Naive thymus-derived CD4-positive, alpha-beta T cell (primary cell): ENCODE results near the gene UNC13B. TPM values are rescaled to one million over a fixed set of nuclear protein-coding genes. Genes with fewer than 3 reads are reported as not detected.

Experiments
- ATAC-seq: fragments of 150-1000 bp; cut with Tn5 transposase; 2 replicates; pipeline ENCODE4 v1.10.0; 2021; ENCODE audit warnings: mild to moderate bottlenecking, moderate library complexity
- CTCF ChIA-PET: fragments of 350-600 bp; sonication (Branson Sonifier 250); formaldehyde crosslinking; loops from one replicate; lab custom pipeline; 2021; ENCODE audit warnings: antibody characterized with exemption; lab: Charles Lee
- POLR2A ChIA-PET: fragments of 350-600 bp; sonication (Branson Sonifier 250); formaldehyde crosslinking; loops from one replicate; lab custom pipeline; 2021; ENCODE audit warnings: antibody characterized with exemption, inconsistent platforms; lab: Charles Lee
- DNase-seq, 9 donors: peaks; one replicate each; pipeline versions ENCODE4 v3.0.0 to v3.0.0-alpha.2; 2020 to 2022; ENCODE audit warnings: mixed read lengths in 1 of 9
- H3K27ac ChIP-seq: one replicate; pipeline ENCODE4 v1.7.0; 2013; ENCODE audit warnings: mild to moderate bottlenecking, low read depth, low read length, moderate library complexity
- H3K27me3 ChIP-seq, 2 donors: one replicate each; pipeline ENCODE4 v1.7.0; 2013; ENCODE audit warnings: low read length in 2 of 2, mild to moderate bottlenecking in 2 of 2, moderate library complexity in 2 of 2; ENCODE audit not compliant: control insufficient read depth in 2 of 2, insufficient read depth in 2 of 2
- H3K36me3 ChIP-seq, 3 experiments: 1 replicate in 2 of 3; 2 replicates in 1 of 3; pipeline ENCODE4 v1.7.0; 2013; ENCODE audit warnings: low read length in 3 of 3, mild to moderate bottlenecking in 3 of 3, moderate library complexity in 1 of 3; ENCODE audit not compliant: insufficient read depth in 3 of 3, control insufficient read depth in 2 of 3
- H3K4me1 ChIP-seq, 2 donors: one replicate each; pipeline ENCODE4 v1.7.0; 2013; ENCODE audit warnings: low read length in 2 of 2, mild to moderate bottlenecking in 2 of 2, moderate library complexity in 1 of 2; ENCODE audit not compliant: control insufficient read depth in 2 of 2, insufficient read depth in 2 of 2
- H3K4me3 ChIP-seq: 2 replicates; pipeline ENCODE4 v1.7.0; 2013; ENCODE audit warnings: mild to moderate bottlenecking, low read length
- H3K9me3 ChIP-seq, 3 experiments: 1 replicate in 2 of 3; 2 replicates in 1 of 3; pipeline ENCODE4 v1.7.0; 2013; ENCODE audit warnings: low read length in 3 of 3; ENCODE audit not compliant: control insufficient read depth in 2 of 3
- H3K27ac Mint-ChIP-seq, 9 donors: one replicate each; pipeline ENCODE4 v1.8.0; 2020 to 2022; ENCODE audit warnings: mixed read lengths in 9 of 9, mild to moderate bottlenecking in 8 of 9, moderate library complexity in 5 of 9, inconsistent platforms in 2 of 9
- H3K27me3 Mint-ChIP-seq, 5 donors: one replicate each; pipeline ENCODE4 v1.8.0; 2021 to 2022; ENCODE audit warnings: mixed read lengths in 5 of 5, mild to moderate bottlenecking in 1 of 5
- H3K36me3 Mint-ChIP-seq, 5 donors: one replicate each; pipeline ENCODE4 v1.8.0; 2020 to 2022; ENCODE audit warnings: mixed read lengths in 5 of 5, mild to moderate bottlenecking in 3 of 5, inconsistent platforms in 1 of 5
- H3K4me1 Mint-ChIP-seq, 7 donors: one replicate each; pipeline ENCODE4 v1.8.0; 2020 to 2022; ENCODE audit warnings: mixed read lengths in 7 of 7, mild to moderate bottlenecking in 3 of 7, inconsistent platforms in 1 of 7
- H3K4me3 Mint-ChIP-seq, 10 donors: one replicate each; pipeline ENCODE4 v1.8.0; 2020 to 2022; ENCODE audit warnings: mild to moderate bottlenecking in 10 of 10, mixed read lengths in 10 of 10, moderate library complexity in 6 of 10, inconsistent platforms in 2 of 10
- H3K9me3 Mint-ChIP-seq, 11 donors: one replicate each; pipeline ENCODE4 v1.8.0; 2020 to 2022; ENCODE audit warnings: mixed read lengths in 11 of 11, mild to moderate bottlenecking in 4 of 11, inconsistent platforms in 1 of 11, moderate library complexity in 1 of 11
- intact Hi-C, 2 donors: fragments of 100-400 bp; cut with micrococcal nuclease; formaldehyde crosslinking; loops; one replicate each; pipeline ENCODE4 v1.15.1; 2023
- polyA plus RNA-seq, 2 donors: library from polyadenylated mRNA; unstranded; fragments of 300-500 nt; fragmentation: Illumina TruSeq; gene quantifications; one replicate each; pipeline ENCODE4 v1.2.3, GENCODE V29; 2021
- total RNA-seq, 6 experiments: library from RNA in 5 of 6; stranded (reverse) in 5 of 6; gene quantifications; 1 replicate in 5 of 6; 2 replicates in 1 of 6; pipeline ENCODE4 v1.2.3 and lab custom pipeline; 2021 to 2026

UNC13B gene
- total and polyA plus RNA-seq, 7 experiments from 2014 or later, result 0.21 to 1.6 (median 0.85) TPM

- no peak for DNase-seq
- intact Hi-C loops, result no loop called here
- Histone ChIP-seq H3K27ac (no peak overlapping the region), H3K4me3 (no peak overlapping the region), H3K4me1 (no peaks in the 10 kb centered on the region), H3K36me3 (no peaks in the 10 kb centered on the region), H3K27me3 (no peaks in the 10 kb centered on the region), H3K9me3 (no peaks in the 10 kb centered on the region)
- Mint-ChIP-seq H3K9me3 (peaks cover 0 to 3% (median 0%) of the 10 kb centered on the region in 11 donors), H3K27ac (no peak overlapping the region), H3K27me3 (peaks cover 0 to 10% (median 2%) of the 10 kb centered on the region in 5 donors), H3K4me3 (no peak overlapping the region), H3K36me3 (no peaks in the 10 kb centered on the region), H3K4me1 (no peaks in the 10 kb centered on the region)
- ChIA-PET CTCF (no interaction called here), POLR2A (no interaction called here)
- no peak for ATAC-seq
Observed at GRCh38 chr9:35333551-35333950, 171.7 kb downstream of the UNC13B start.

DNA sequence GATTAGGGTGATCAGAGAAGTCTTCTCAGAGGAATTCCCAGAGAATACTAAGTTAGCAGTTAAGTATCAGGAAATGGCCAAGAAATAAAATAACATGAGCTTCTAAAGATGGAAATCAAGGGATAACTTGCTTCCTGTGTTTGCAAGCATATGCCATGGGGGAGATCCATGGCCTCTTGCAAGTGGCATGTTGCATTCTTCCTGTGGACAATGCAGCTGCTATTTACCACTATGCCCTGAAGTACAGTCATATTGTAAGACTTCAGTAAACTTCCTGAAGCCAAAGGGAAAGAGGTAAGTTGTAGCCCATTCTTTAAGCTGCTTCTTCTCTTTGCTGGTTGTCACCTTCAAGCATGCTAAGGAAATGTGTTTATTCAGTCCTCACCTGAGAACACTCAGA lies 173.4 kb downstream of the UNC13B start:
- no peak overlapping the region for H3K4me3 ChIP-seq
- CTCF ChIA-PET, result no interaction called here
- no peaks in the 10 kb centered on the region for H3K27me3 ChIP-seq
- no peak overlapping the region for H3K27ac ChIP-seq
- Mint-ChIP-seq H3K27ac (no peak overlapping the region), H3K4me3 (no peak overlapping the region), H3K27me3 (peaks cover 0 to 5% (median 2%) of the 10 kb centered on the region in 5 donors), H3K36me3 (no peaks in the 10 kb centered on the region), H3K4me1 (no peaks in the 10 kb centered on the region), H3K9me3 (no peaks in the 10 kb centered on the region)
- ATAC-seq (no peak), DNase-seq (no peak)
- POLR2A ChIA-PET, result no interaction called here
- no peaks in the 10 kb centered on the region for H3K36me3 ChIP-seq
- intact Hi-C loops, result no loop called here
- no peaks in the 10 kb centered on the region for H3K9me3 ChIP-seq
- H3K4me1 ChIP-seq, result no peaks in the 10 kb centered on the region

DNA sequence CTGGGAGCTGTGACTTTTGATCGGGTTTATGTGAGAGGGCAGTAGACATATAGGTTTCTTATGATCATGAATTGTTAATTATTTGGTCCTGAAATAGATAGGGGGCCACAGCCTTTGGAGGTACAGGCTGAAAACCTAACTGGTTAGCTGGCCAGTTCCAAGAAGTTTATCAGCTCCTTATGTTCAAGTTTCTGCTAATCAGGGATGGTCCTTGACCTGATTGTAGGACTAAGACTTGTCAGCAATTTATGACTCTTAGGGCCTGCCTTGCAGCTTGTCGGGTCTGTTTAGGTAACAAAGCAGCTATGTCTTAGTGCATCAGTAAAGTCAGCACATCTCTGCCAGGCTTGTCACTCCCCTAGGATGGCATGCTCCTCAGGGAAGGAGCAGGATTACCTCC lies 176.3 kb downstream of the UNC13B start:
- Histone ChIP-seq H3K4me1 (no peaks in the 10 kb centered on the region), H3K27me3 (no peaks in the 10 kb centered on the region), H3K4me3 (no peak overlapping the region), H3K36me3 (no peaks in the 10 kb centered on the region), H3K27ac (no peak overlapping the region), H3K9me3 (no peaks in the 10 kb centered on the region)
- peaks cover 0 to 3% (median 0%) of the 10 kb centered on the region in 7 donors for H3K4me1 Mint-ChIP-seq
- H3K27ac Mint-ChIP-seq, result no peak overlapping the region
- H3K4me3 Mint-ChIP-seq, result no peak overlapping the region
- ChIA-PET POLR2A (no interaction called here), CTCF (no interaction called here)
- peaks cover 0 to 1% (median 0%) of the 10 kb centered on the region in 11 donors for H3K9me3 Mint-ChIP-seq
- intact Hi-C loops, result no loop called here
- ATAC-seq (no peak), DNase-seq (no peak)
- H3K27me3 Mint-ChIP-seq, result peaks cover 5 to 12% (median 5%) of the 10 kb centered on the region in 5 donors
- no peaks in the 10 kb centered on the region for H3K36me3 Mint-ChIP-seq

DNA sequence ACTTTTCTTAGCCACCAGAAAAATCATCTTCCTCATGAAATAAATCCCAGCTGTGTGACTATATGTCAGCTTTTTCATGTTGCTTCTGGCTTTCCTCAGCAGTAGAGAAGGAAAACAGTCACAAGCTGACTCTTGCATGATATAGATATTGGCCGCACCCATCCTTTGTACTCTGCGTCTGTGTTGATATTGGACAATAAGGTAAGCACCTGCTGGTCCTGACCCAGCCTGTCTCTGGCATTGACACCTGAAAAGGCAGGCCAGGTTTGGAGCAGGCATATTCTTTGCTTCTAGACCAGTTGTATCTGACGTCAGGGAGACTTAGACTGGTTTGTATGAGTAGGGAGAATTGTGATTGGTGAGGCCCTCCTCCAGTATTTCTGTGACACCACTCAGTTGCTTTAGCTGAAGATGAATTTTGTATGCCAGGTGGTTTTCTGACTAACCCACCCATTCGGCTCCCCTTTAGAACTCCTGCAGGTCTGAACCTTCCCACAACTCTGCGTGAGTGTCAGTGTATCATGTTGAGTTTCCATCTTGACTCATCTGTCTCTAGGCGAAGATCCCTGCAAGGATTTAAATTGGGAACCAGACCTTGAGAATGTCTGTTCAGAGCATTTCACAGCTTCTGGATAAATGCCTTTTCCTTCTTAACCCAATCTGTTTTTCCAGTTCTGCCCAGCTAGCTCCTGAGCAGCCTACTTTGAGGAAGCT lies 176.9 kb downstream of the UNC13B start:
- Mint-ChIP-seq H3K27me3 (peaks cover 5 to 16% (median 7%) of the 10 kb centered on the region in 5 donors), H3K4me3 (no peak overlapping the region), H3K36me3 (no peaks in the 10 kb centered on the region), H3K27ac (no peak overlapping the region), H3K4me1 (peaks cover 0 to 3% (median 0%) of the 10 kb centered on the region in 7 donors), H3K9me3 (peaks cover 0 to 1% (median 0%) of the 10 kb centered on the region in 11 donors)
- Histone ChIP-seq H3K4me3 (no peak overlapping the region), H3K9me3 (no peaks in the 10 kb centered on the region), H3K27me3 (no peaks in the 10 kb centered on the region), H3K4me1 (no peaks in the 10 kb centered on the region), H3K36me3 (no peaks in the 10 kb centered on the region), H3K27ac (no peak overlapping the region)
- no peak for DNase-seq
- CTCF ChIA-PET, result no interaction called here
- ATAC-seq, result no peak
- intact Hi-C loops, result no loop called here
- POLR2A ChIA-PET, result no interaction called here

DNA sequence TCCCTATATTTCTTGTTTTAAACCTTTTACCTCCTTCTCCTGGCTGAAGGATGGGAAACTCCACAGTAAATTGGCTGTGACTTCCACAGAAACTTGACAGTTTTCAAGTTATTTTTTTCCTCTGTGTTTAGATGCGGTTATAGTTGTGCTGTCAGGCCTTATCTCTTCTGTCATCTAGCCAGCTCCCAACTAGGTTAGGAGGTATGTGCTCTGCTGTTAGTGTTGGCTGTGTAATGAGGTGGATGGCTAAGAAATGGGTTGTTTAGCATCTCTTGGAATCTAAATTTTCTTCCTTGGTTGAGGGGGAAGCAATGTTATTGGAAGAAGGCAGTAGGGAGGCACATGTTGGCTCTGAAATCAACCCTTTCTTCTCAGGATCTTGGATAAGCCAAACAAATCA lies 178.2 kb downstream of the UNC13B start:
- no peak overlapping the region for H3K4me3 Mint-ChIP-seq
- H3K36me3 ChIP-seq, result no peaks in the 10 kb centered on the region
- ChIA-PET POLR2A (no interaction called here), CTCF (no interaction called here)
- no peaks in the 10 kb centered on the region for H3K27me3 ChIP-seq
- peaks cover 0 to 3% (median 0%) of the 10 kb centered on the region in 7 donors for H3K4me1 Mint-ChIP-seq
- peaks cover 5 to 16% (median 7%) of the 10 kb centered on the region in 5 donors for H3K27me3 Mint-ChIP-seq
- H3K4me3 ChIP-seq, result no peak overlapping the region
- no peaks in the 10 kb centered on the region for H3K4me1 ChIP-seq
- no peak overlapping the region for H3K27ac ChIP-seq
- no peaks in the 10 kb centered on the region for H3K9me3 ChIP-seq
- H3K36me3 Mint-ChIP-seq, result no peaks in the 10 kb centered on the region
- intact Hi-C loops, result no loop called here
- DNase-seq (no peak), ATAC-seq (no peak)
- H3K9me3 Mint-ChIP-seq, result peaks cover 0 to 1% (median 0%) of the 10 kb centered on the region in 11 donors
- no peak overlapping the region for H3K27ac Mint-ChIP-seq

- intact Hi-C loops, result no loop called here
- peaks cover 0 to 3% (median 0%) of the 10 kb centered on the region in 7 donors for H3K4me1 Mint-ChIP-seq
- no peak overlapping the region for H3K27ac Mint-ChIP-seq
- DNase-seq (no peak), ATAC-seq (no peak)
- Histone ChIP-seq H3K9me3 (no peaks in the 10 kb centered on the region), H3K36me3 (no peaks in the 10 kb centered on the region), H3K27ac (no peak overlapping the region), H3K27me3 (no peaks in the 10 kb centered on the region), H3K4me3 (no peak overlapping the region), H3K4me1 (no peaks in the 10 kb centered on the region)
- CTCF ChIA-PET, result no interaction called here
- peaks cover 5 to 16% (median 7%) of the 10 kb centered on the region in 5 donors for H3K27me3 Mint-ChIP-seq
- no peaks in the 10 kb centered on the region for H3K36me3 Mint-ChIP-seq
- peaks cover 0 to 1% (median 0%) of the 10 kb centered on the region in 11 donors for H3K9me3 Mint-ChIP-seq
- POLR2A ChIA-PET, result no interaction called here
- H3K4me3 Mint-ChIP-seq, result no peak overlapping the region
Observed at GRCh38 chr9:35341021-35341420, 179.2 kb downstream of the UNC13B start.

- Mint-ChIP-seq H3K36me3 (no peaks in the 10 kb centered on the region), H3K4me3 (no peak overlapping the region), H3K27ac (peak overlapping the region in 1 of 9 donors; percentile 52), H3K4me1 (peaks cover 0 to 3% (median 0%) of the 10 kb centered on the region in 7 donors), H3K27me3 (peaks cover 5 to 16% (median 7%) of the 10 kb centered on the region in 5 donors), H3K9me3 (peaks cover 0 to 1% (median 0%) of the 10 kb centered on the region in 11 donors)
- Histone ChIP-seq H3K4me3 (no peak overlapping the region), H3K27ac (no peak overlapping the region), H3K9me3 (no peaks in the 10 kb centered on the region), H3K36me3 (no peaks in the 10 kb centered on the region), H3K27me3 (no peaks in the 10 kb centered on the region), H3K4me1 (no peaks in the 10 kb centered on the region)
- intact Hi-C loops, result no loop called here
- ChIA-PET POLR2A (no interaction called here), CTCF (interaction anchor here (0.7 kb wide), 1 partner anchor 898 kb away, joined by 8 read pairs; no protein-coding TSS in a partner anchor)
- ATAC-seq (no peak), DNase-seq (no peak)
Observed at GRCh38 chr9:35341585-35341984, 179.8 kb downstream of the UNC13B start.
